ENCODE results near the gene MCFD2.

DNA sequence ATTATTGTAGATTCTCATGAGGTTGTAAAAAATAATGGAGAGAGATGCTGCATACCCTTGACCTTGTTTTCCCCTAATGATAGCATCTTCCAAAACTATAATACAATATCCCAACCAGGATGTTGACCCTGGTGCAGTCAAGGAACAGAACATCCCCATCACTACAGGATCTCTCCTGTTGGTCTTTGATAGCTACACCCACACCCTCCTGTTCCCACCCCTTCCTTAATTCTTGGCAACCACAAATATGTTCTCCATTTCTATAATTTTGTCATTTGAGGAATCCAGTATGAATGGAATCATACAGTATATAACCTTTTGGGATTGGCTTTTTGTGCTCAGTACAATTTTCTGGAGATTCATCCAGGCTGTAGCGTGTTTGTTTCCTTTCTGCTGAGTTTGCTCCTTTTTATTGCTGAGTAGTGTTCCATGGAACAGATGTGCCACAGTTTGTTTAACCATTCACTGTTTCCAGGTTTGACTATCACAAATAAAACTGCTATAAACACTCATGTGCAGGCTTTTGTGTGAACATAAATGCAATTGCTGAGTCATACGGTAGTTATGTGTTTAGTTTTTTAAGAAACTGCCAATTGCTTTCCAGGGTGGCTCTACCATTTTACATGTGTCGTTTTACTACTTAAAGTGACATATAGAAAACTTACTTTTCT, 22.2 kb downstream of the MCFD2 start:
- TF ChIP-seq EZH2 (IDR thresholded peaks at IDR 0.05) (no peak), POLR2AphosphoS5 (IDR thresholded peaks at IDR 0.05; ENCODE audit: borderline replicate concordance, low read depth, low read length) (no peak)
